WTC11 (cell line): ENCODE data around the gene OTP. TPM values are rescaled to one million over a fixed set of nuclear protein-coding genes. Genes with fewer than 3 reads are reported as not detected.

ENCODE experiments used
- ATAC-seq: fragments of 200-7000 bp; cut with Tn5 transposase; 2 replicates; pipeline ENCODE4 v1.10.0; 2021; ENCODE audit warnings: mild to moderate bottlenecking, moderate library complexity
- Bru-seq: library from RNA; stranded (reverse); fragments of 400-500 nt; gene quantifications from one replicate; lab custom pipeline; 2021; lab: Mats Ljungman, UMichigan
- CTCF ChIA-PET: fragments of 300-600 bp; sonication (Branson Sonifier 250); formaldehyde crosslinking; loops from one replicate; lab custom pipeline; 2021; ENCODE audit warnings: antibody characterized with exemption; lab: Charles Lee
- POLR2A ChIA-PET: fragments of 350-600 bp; sonication (Branson Sonifier 250); formaldehyde crosslinking; loops from one replicate; lab custom pipeline; 2021; ENCODE audit warnings: antibody characterized with exemption; lab: Charles Lee
- DNase-seq: peaks from one replicate; pipeline ENCODE4 v3.0.0; 2021; ENCODE audit warnings: low spot score
- H3K27ac Mint-ChIP-seq: 2 replicates; pipeline ENCODE4 v1.8.0; 2021; ENCODE audit warnings: mixed read lengths
- H3K27me3 Mint-ChIP-seq: 2 replicates; pipeline ENCODE4 v1.8.0; 2021; ENCODE audit warnings: low read depth, mild to moderate bottlenecking, moderate library complexity, mixed read lengths
- H3K36me3 Mint-ChIP-seq: 2 replicates; pipeline ENCODE4 v1.8.0; 2021; ENCODE audit warnings: mixed read lengths
- H3K4me1 Mint-ChIP-seq: 2 replicates; pipeline ENCODE4 v1.8.0; 2022; ENCODE audit warnings: mixed read lengths
- H3K4me3 Mint-ChIP-seq: 2 replicates; pipeline ENCODE4 v1.8.0; 2021; ENCODE audit warnings: mild to moderate bottlenecking, moderate library complexity, mixed read lengths
- H3K9me3 Mint-ChIP-seq: 2 replicates; pipeline ENCODE4 v1.8.0; 2021; ENCODE audit warnings: mixed read lengths
- CBFB ChIP-seq: sonication (generic); formaldehyde crosslinking; IDR thresholded peaks from 2 replicates; pipeline ENCODE4 v1.8.1; 2022; ENCODE audit warnings: mild to moderate bottlenecking, low read depth, missing genetic modification reagents
- E2F1 ChIP-seq: sonication (generic); formaldehyde crosslinking; IDR thresholded peaks from 2 replicates; pipeline ENCODE4 v1.8.0; 2022; ENCODE audit warnings: mild to moderate bottlenecking, missing genetic modification reagents
- FOXK1 ChIP-seq: sonication (generic); formaldehyde crosslinking; IDR thresholded peaks from 2 replicates; pipeline ENCODE4 v1.8.0; 2022; ENCODE audit warnings: mild to moderate bottlenecking, moderate library complexity, missing genetic modification reagents
- NFYB ChIP-seq: sonication (generic); formaldehyde crosslinking; conservative IDR thresholded peaks from 2 replicates; pipeline ENCODE4 v1.8.0; 2022; ENCODE audit warnings: low read depth, missing genetic modification reagents
- SMAD3 ChIP-seq: sonication (generic); formaldehyde crosslinking; IDR thresholded peaks from 2 replicates; pipeline ENCODE4 v1.8.0; 2022; ENCODE audit warnings: missing genetic modification reagents, mild to moderate bottlenecking, borderline replicate concordance
- SMAD4 ChIP-seq: sonication (generic); formaldehyde crosslinking; IDR thresholded peaks from 2 replicates; pipeline ENCODE4 v1.8.0; 2022; ENCODE audit warnings: mild to moderate bottlenecking, missing genetic modification reagents
- TEAD4 ChIP-seq: sonication (generic); formaldehyde crosslinking; IDR thresholded peaks from 2 replicates; pipeline ENCODE4 v1.8.0; 2022; ENCODE audit warnings: mild to moderate bottlenecking, missing genetic modification reagents
- USF1 ChIP-seq: sonication (generic); formaldehyde crosslinking; IDR thresholded peaks from 2 replicates; pipeline ENCODE4 v1.8.0; 2022; ENCODE audit warnings: mild to moderate bottlenecking, missing genetic modification reagents
- ZNF232 ChIP-seq: sonication (generic); formaldehyde crosslinking; IDR thresholded peaks from 2 replicates; pipeline ENCODE4 v1.8.0; 2022; ENCODE audit warnings: mild to moderate bottlenecking, missing genetic modification reagents
- long read RNA-seq, 3 experiments: library from RNA in 1 of 3; library from capped mRNA in 1 of 3; library from polyadenylated mRNA in 1 of 3; unstranded in 2 of 3; stranded (forward) in 1 of 3; transcript quantifications; one replicate each; pipeline ENCODE4 v2.0.0, GENCODE V29; 2021
- total RNA-seq: library from RNA; stranded (reverse); gene quantifications from 3 replicates; pipeline ENCODE4 v1.2.3, GENCODE V29; 2021
- TF ChIP-seq, protein P1 (sequence below): sonication (generic); formaldehyde crosslinking; conservative IDR thresholded peaks from 2 replicates; pipeline ENCODE4 v1.8.1; 2023; ENCODE audit warnings: mild to moderate bottlenecking, low read depth, missing genetic modification reagents, moderate library complexity
- TF ChIP-seq, protein P2 (sequence below): sonication (generic); formaldehyde crosslinking; IDR thresholded peaks from 2 replicates; pipeline ENCODE4 v1.8.0; 2022; ENCODE audit warnings: mild to moderate bottlenecking, missing genetic modification reagents
- TF ChIP-seq, protein P3 (sequence below): sonication (generic); formaldehyde crosslinking; IDR thresholded peaks from 2 replicates; pipeline ENCODE4 v1.8.1; 2022; ENCODE audit warnings: low read depth, missing genetic modification reagents, borderline replicate concordance
- TF ChIP-seq, protein P4 (sequence below): fragments of 250-450 bp; sonication (Bioruptor Pico); IDR thresholded peaks from 2 replicates; pipeline ENCODE4 v1.9.0; 2021; ENCODE audit warnings: mild to moderate bottlenecking
- TF ChIP-seq, protein P5 (sequence below): fragments of 200-600 bp; IDR thresholded peaks from 2 replicates; pipeline ENCODE4 v1.8.0; 2022; ENCODE audit warnings: antibody characterized with exemption
- TF ChIP-seq, protein P6 (sequence below): sonication (generic); formaldehyde crosslinking; IDR thresholded peaks from 2 replicates; pipeline ENCODE4 v1.8.0; 2023; ENCODE audit warnings: missing genetic modification reagents, mild to moderate bottlenecking, borderline replicate concordance

OTP gene
- total RNA-seq = not detected in 3 replicates
- Bru-seq, nascent RNA = percentile 4 among the genes with signal in this experiment
- long read RNA-seq, experiment 1 = 0 reads
- long read RNA-seq, experiment 2 = 0 reads
- long read RNA-seq, experiment 3 = 0 reads

DNA sequence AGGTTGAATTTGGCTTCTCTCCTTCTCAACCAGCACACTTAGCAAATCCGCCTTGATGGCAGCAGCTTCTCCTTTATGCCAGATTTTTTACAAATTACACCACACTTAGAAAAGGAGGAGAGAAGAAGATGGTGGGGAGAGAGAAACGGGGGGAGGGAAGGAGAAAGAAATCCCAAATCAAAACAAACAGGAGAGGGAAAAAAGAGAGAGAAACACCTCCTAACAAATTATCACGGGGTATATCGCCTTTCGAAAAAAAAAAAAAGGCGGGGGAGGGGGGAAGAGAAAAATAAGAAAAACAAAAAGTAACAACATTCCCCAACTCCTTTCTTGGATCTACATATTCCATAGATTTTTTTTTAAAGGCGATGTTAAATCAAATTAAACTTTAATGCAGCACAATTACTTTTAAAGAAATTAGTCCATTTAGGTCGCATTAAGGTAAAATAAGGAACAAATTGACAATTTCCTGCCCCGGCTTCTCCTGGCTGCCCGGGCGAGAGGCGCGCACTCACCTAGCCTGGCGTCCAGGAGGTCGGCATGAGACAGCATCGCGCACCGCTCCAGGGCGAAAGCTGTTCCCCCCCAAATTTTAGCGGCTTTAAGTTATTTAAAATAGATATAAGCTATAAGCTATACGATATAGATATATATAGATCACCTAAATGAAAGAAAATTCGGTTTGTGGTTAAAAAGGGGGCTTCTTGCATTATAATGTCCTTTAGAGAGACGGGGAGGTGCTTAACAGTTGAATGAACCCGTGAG, at the start of gene OTP:
Gene OTP, minus strand, starts transcription at position 716 of the 765 bp plus-strand sequence. Its CDS starts 164 bp downstream, at position 552.
- ChIA-PET CTCF (interaction anchor here (0.7 to 1.5 kb wide), 8 partner anchors 10 to 215 kb away, joined by 3 to 5 read pairs (median 4); no protein-coding TSS in a partner anchor), POLR2A (interaction anchor here (1.0 kb wide), 1 partner anchor 8 kb away, joined by 3 read pairs; no protein-coding TSS in a partner anchor)
- Mint-ChIP-seq H3K36me3 (no peaks in the 10 kb centered on the region), H3K27me3 (peaks cover 100% of the 10 kb centered on the region), H3K27ac (no peak within 1 kb of the TSS), H3K9me3 (no peaks in the 10 kb centered on the region), H3K4me1 (peaks cover 56% of the 10 kb centered on the region), H3K4me3 (peak within 1 kb of the TSS; percentile 59)
- DNase-seq (peak; percentile 43), ATAC-seq (peak; percentile 5)
- TF ChIP-seq CBFB (no peak), NFYB (CRISPR knock-in tag) (no peak), TEAD4 (no peak), SMAD3 (no peak), SMAD4 (no peak), USF1 (no peak), E2F1 (CRISPR knock-in tag) (no peak), FOXK1 (CRISPR knock-in tag) (no peak), ZNF232 (CRISPR knock-in tag) (no peak)
- TF ChIP-seq, protein P1, sequence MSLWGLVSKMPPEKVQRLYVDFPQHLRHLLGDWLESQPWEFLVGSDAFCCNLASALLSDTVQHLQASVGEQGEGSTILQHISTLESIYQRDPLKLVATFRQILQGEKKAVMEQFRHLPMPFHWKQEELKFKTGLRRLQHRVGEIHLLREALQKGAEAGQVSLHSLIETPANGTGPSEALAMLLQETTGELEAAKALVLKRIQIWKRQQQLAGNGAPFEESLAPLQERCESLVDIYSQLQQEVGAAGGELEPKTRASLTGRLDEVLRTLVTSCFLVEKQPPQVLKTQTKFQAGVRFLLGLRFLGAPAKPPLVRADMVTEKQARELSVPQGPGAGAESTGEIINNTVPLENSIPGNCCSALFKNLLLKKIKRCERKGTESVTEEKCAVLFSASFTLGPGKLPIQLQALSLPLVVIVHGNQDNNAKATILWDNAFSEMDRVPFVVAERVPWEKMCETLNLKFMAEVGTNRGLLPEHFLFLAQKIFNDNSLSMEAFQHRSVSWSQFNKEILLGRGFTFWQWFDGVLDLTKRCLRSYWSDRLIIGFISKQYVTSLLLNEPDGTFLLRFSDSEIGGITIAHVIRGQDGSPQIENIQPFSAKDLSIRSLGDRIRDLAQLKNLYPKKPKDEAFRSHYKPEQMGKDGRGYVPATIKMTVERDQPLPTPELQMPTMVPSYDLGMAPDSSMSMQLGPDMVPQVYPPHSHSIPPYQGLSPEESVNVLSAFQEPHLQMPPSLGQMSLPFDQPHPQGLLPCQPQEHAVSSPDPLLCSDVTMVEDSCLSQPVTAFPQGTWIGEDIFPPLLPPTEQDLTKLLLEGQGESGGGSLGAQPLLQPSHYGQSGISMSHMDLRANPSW (CRISPR knock-in tag) = no peak
- TF ChIP-seq, protein P2, sequence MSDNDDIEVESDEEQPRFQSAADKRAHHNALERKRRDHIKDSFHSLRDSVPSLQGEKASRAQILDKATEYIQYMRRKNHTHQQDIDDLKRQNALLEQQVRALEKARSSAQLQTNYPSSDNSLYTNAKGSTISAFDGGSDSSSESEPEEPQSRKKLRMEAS = no peak
- TF ChIP-seq, protein P3, sequence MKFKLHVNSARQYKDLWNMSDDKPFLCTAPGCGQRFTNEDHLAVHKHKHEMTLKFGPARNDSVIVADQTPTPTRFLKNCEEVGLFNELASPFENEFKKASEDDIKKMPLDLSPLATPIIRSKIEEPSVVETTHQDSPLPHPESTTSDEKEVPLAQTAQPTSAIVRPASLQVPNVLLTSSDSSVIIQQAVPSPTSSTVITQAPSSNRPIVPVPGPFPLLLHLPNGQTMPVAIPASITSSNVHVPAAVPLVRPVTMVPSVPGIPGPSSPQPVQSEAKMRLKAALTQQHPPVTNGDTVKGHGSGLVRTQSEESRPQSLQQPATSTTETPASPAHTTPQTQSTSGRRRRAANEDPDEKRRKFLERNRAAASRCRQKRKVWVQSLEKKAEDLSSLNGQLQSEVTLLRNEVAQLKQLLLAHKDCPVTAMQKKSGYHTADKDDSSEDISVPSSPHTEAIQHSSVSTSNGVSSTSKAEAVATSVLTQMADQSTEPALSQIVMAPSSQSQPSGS (CRISPR knock-in tag) = no peak
- TF ChIP-seq, protein P4, sequence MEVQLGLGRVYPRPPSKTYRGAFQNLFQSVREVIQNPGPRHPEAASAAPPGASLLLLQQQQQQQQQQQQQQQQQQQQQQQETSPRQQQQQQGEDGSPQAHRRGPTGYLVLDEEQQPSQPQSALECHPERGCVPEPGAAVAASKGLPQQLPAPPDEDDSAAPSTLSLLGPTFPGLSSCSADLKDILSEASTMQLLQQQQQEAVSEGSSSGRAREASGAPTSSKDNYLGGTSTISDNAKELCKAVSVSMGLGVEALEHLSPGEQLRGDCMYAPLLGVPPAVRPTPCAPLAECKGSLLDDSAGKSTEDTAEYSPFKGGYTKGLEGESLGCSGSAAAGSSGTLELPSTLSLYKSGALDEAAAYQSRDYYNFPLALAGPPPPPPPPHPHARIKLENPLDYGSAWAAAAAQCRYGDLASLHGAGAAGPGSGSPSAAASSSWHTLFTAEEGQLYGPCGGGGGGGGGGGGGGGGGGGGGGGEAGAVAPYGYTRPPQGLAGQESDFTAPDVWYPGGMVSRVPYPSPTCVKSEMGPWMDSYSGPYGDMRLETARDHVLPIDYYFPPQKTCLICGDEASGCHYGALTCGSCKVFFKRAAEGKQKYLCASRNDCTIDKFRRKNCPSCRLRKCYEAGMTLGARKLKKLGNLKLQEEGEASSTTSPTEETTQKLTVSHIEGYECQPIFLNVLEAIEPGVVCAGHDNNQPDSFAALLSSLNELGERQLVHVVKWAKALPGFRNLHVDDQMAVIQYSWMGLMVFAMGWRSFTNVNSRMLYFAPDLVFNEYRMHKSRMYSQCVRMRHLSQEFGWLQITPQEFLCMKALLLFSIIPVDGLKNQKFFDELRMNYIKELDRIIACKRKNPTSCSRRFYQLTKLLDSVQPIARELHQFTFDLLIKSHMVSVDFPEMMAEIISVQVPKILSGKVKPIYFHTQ = no peak
- TF ChIP-seq, protein P5, sequence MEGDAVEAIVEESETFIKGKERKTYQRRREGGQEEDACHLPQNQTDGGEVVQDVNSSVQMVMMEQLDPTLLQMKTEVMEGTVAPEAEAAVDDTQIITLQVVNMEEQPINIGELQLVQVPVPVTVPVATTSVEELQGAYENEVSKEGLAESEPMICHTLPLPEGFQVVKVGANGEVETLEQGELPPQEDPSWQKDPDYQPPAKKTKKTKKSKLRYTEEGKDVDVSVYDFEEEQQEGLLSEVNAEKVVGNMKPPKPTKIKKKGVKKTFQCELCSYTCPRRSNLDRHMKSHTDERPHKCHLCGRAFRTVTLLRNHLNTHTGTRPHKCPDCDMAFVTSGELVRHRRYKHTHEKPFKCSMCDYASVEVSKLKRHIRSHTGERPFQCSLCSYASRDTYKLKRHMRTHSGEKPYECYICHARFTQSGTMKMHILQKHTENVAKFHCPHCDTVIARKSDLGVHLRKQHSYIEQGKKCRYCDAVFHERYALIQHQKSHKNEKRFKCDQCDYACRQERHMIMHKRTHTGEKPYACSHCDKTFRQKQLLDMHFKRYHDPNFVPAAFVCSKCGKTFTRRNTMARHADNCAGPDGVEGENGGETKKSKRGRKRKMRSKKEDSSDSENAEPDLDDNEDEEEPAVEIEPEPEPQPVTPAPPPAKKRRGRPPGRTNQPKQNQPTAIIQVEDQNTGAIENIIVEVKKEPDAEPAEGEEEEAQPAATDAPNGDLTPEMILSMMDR = no peak
- TF ChIP-seq, protein P6, sequence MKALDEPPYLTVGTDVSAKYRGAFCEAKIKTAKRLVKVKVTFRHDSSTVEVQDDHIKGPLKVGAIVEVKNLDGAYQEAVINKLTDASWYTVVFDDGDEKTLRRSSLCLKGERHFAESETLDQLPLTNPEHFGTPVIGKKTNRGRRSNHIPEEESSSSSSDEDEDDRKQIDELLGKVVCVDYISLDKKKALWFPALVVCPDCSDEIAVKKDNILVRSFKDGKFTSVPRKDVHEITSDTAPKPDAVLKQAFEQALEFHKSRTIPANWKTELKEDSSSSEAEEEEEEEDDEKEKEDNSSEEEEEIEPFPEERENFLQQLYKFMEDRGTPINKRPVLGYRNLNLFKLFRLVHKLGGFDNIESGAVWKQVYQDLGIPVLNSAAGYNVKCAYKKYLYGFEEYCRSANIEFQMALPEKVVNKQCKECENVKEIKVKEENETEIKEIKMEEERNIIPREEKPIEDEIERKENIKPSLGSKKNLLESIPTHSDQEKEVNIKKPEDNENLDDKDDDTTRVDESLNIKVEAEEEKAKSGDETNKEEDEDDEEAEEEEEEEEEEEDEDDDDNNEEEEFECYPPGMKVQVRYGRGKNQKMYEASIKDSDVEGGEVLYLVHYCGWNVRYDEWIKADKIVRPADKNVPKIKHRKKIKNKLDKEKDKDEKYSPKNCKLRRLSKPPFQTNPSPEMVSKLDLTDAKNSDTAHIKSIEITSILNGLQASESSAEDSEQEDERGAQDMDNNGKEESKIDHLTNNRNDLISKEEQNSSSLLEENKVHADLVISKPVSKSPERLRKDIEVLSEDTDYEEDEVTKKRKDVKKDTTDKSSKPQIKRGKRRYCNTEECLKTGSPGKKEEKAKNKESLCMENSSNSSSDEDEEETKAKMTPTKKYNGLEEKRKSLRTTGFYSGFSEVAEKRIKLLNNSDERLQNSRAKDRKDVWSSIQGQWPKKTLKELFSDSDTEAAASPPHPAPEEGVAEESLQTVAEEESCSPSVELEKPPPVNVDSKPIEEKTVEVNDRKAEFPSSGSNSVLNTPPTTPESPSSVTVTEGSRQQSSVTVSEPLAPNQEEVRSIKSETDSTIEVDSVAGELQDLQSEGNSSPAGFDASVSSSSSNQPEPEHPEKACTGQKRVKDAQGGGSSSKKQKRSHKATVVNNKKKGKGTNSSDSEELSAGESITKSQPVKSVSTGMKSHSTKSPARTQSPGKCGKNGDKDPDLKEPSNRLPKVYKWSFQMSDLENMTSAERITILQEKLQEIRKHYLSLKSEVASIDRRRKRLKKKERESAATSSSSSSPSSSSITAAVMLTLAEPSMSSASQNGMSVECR (CRISPR knock-in tag) = no peak
